Ishikawa (cell line): Measurements from ENCODE around the gene ZNF354C.

Experiments used
- CEBPB ChIP-seq: IDR thresholded peaks from 2 replicates; pipeline ENCODE4 v1.6.1; 2012
- CREB1 ChIP-seq: IDR thresholded peaks from 2 replicates; pipeline ENCODE4 v1.6.1; 2012; ENCODE audit warnings: low read depth
- EP300 ChIP-seq: IDR thresholded peaks from 2 replicates; pipeline ENCODE4 v1.6.1; 2012; ENCODE audit warnings: borderline replicate concordance
- RAD21 ChIP-seq: IDR thresholded peaks from 2 replicates; pipeline ENCODE4 v1.6.1; 2012; ENCODE audit warnings: low read depth
- ZBTB7A ChIP-seq: IDR thresholded peaks from 2 replicates; pipeline ENCODE4 v1.6.1; 2012; ENCODE audit warnings: low read depth
- TF ChIP-seq, protein P1 (sequence below): IDR thresholded peaks from 2 replicates; pipeline ENCODE4 v1.6.1; 2012

DNA sequence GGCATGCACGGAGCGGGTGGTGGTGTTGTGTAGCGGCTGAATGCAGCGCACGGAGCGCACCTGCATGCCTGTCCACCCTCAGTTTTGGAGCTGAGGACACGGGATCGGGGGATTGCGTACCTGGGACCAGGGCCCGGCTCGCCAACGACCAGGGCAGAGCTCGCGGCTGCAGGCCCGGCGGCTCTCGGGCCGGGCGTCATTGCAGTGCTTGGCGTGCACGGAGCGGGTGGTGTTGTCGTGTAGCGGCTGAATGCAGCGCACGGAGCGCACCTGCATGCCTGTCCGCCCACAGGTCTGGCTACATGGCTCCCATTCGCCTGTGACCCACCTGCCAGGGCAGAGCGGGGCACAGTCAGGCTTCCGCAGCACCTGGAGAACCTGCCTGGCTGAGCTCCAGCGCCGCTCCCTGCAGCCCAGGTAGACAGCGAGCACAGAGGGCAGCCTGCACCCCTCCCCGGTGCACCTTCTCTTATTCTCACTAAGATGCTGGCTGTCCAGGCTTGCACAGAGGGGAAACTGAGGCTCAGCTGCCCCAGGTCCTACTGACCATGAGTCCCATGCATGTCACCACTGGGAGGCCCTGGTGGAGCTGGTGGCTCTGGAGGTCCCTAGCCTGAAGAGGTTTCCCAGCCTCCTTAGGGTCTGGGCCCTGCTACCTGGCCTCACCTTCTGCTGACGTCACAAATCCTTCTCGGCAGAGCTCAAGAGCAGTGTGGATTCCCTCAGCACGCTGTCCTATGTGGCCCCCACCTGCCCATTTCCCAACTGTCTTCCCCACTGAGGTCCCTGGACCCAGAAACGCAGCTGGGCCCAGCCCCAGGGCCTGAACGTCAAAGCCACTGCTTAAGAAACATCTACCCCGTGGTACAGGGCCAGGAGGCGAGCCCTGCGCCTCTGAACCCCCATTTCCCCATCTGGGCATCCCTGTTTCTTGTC is 64.9 kb downstream of the ZNF354C start:
- no peak for TF ChIP-seq ZBTB7A
- TF ChIP-seq RAD21, result no peak
- TF ChIP-seq, protein P1, sequence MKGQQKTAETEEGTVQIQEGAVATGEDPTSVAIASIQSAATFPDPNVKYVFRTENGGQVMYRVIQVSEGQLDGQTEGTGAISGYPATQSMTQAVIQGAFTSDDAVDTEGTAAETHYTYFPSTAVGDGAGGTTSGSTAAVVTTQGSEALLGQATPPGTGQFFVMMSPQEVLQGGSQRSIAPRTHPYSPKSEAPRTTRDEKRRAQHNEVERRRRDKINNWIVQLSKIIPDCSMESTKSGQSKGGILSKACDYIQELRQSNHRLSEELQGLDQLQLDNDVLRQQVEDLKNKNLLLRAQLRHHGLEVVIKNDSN, result no peak
- TF ChIP-seq EP300, result no peak
- TF ChIP-seq CREB1, result no peak
- no peak for TF ChIP-seq CEBPB
